Breast epithelium (tissue), 3 donors: Measurements from ENCODE around the gene PAPPA.

Experiments used
- POLR2A ChIP-seq: fragments of 450-650 bp; IDR thresholded peaks from one replicate; pipeline ENCODE4 v1.6.1; 2016; ENCODE audit warnings: antibody characterized with exemption, mild to moderate bottlenecking, moderate library complexity
- POLR2AphosphoS5 ChIP-seq, 3 donors: sonication (generic); formaldehyde crosslinking; IDR thresholded peaks; one replicate each; pipeline ENCODE4 v1.6.1; 2017; ENCODE audit warnings: antibody characterized with exemption in 3 of 3
- TF ChIP-seq, protein P1 (sequence below), 3 donors: fragments of 450-650 bp; IDR thresholded peaks; one replicate each; pipeline ENCODE4 v1.5.1; 2016 to 2017; ENCODE audit warnings: antibody characterized with exemption in 3 of 3, mild to moderate bottlenecking in 3 of 3, moderate library complexity in 3 of 3

DNA sequence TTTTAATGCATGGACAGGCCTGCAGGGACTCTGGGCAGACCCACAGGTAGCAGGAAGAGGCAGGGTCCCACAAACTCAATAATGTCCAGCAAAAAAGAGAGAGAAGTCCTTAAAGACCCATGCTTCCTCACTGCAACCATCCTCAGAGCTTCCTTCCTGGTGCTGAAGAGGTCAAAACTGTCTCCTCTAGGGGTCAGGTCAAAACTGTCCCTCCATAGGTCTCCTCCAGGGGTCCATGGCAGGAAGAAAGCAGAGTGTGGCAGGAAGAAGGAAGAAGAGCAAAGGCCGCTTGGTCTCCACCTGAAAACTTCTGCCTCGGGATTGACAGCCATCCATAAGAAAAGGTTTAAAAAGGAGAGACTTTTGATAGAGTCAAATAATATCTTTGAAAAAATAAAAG lies 271.7 kb downstream of the PAPPA start:
- no peak for TF ChIP-seq POLR2AphosphoS5 (IDR thresholded peaks at IDR 0.05)
- TF ChIP-seq, protein P1, sequence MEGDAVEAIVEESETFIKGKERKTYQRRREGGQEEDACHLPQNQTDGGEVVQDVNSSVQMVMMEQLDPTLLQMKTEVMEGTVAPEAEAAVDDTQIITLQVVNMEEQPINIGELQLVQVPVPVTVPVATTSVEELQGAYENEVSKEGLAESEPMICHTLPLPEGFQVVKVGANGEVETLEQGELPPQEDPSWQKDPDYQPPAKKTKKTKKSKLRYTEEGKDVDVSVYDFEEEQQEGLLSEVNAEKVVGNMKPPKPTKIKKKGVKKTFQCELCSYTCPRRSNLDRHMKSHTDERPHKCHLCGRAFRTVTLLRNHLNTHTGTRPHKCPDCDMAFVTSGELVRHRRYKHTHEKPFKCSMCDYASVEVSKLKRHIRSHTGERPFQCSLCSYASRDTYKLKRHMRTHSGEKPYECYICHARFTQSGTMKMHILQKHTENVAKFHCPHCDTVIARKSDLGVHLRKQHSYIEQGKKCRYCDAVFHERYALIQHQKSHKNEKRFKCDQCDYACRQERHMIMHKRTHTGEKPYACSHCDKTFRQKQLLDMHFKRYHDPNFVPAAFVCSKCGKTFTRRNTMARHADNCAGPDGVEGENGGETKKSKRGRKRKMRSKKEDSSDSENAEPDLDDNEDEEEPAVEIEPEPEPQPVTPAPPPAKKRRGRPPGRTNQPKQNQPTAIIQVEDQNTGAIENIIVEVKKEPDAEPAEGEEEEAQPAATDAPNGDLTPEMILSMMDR (IDR thresholded peaks at IDR 0.05) = no peak
- TF ChIP-seq POLR2A = no peak
